Karpas-422 (cell line): ENCODE data around the gene CDX1. TPM values are rescaled to one million over a fixed set of nuclear protein-coding genes. Genes with fewer than 3 reads are reported as not detected.

ENCODE experiments used
- DNase-seq: peaks from one replicate; pipeline ENCODE4 v3.0.0-alpha.2; 2015
- H2AFZ ChIP-seq: fragments of 200-600 bp; sonication (generic); 2 replicates; pipeline ENCODE4 v1.6.1; 2014; ENCODE audit warnings: antibody characterized with exemption, low read length, mixed read lengths
- H3K27ac ChIP-seq: fragments of 200-600 bp; sonication (generic); 2 replicates; pipeline ENCODE4 v1.5.1; 2014; ENCODE audit warnings: mild to moderate bottlenecking, low read length, moderate library complexity
- H3K27me3 ChIP-seq: fragments of 200-600 bp; sonication (generic); 2 replicates; pipeline ENCODE4 v1.6.1; 2014; ENCODE audit warnings: low read length, mixed read lengths
- H3K36me3 ChIP-seq: fragments of 200-600 bp; sonication (generic); 2 replicates; pipeline ENCODE4 v1.6.1; 2014; ENCODE audit warnings: low read length, mixed read lengths; ENCODE audit not compliant: insufficient read depth
- H3K4me1 ChIP-seq: fragments of 200-600 bp; sonication (generic); 2 replicates; pipeline ENCODE4 v1.6.1; 2014; ENCODE audit warnings: mild to moderate bottlenecking, low read length, mixed read lengths
- H3K4me2 ChIP-seq: fragments of 200-600 bp; sonication (generic); 2 replicates; pipeline ENCODE4 v1.6.1; 2014; ENCODE audit warnings: low read length, low read depth, mild to moderate bottlenecking; ENCODE audit not compliant: poor library complexity, severe bottlenecking
- H3K4me3 ChIP-seq: fragments of 200-600 bp; sonication (generic); 2 replicates; pipeline ENCODE4 v1.5.1; 2014; ENCODE audit warnings: mild to moderate bottlenecking, antibody characterized with exemption, low read length, mixed read lengths
- H3K79me2 ChIP-seq: fragments of 200-600 bp; sonication (generic); 2 replicates; pipeline ENCODE4 v1.6.1; 2014; ENCODE audit warnings: mild to moderate bottlenecking, low read length, mixed read lengths
- H3K9ac ChIP-seq: fragments of 200-600 bp; sonication (generic); 2 replicates; pipeline ENCODE4 v1.6.0; 2014; ENCODE audit warnings: low read length
- H3K9me2 ChIP-seq: fragments of 200-600 bp; sonication (generic), shearing (Covaris generic); replicated peaks from 2 replicates; pipeline ENCODE4 v1.6.0; 2014; ENCODE audit warnings: mild to moderate bottlenecking, low read length, moderate library complexity; ENCODE audit not compliant: insufficient read depth
- H3K9me3 ChIP-seq: fragments of 300-700, 200-600 bp; sonication (generic); 2 replicates; pipeline ENCODE4 v1.6.1; 2014; ENCODE audit warnings: low read length, mixed read lengths
- H4K20me1 ChIP-seq: fragments of 200-600 bp; sonication (generic); 2 replicates; pipeline ENCODE4 v1.6.1; 2014; ENCODE audit warnings: mild to moderate bottlenecking, antibody characterized with exemption, low read length, low read depth; ENCODE audit not compliant: insufficient read depth
- total RNA-seq: library from RNA; depleted of rRNA; stranded (reverse); fragments of >200 nt; shearing (Covaris generic); gene quantifications from 2 replicates; pipeline ENCODE4 v1.2.3, GENCODE V29; 2014; ENCODE audit warnings: low replicate concordance

The CDX1 gene
- total RNA-seq, 1 experiment from 2014 or later, result not detected

DNA sequence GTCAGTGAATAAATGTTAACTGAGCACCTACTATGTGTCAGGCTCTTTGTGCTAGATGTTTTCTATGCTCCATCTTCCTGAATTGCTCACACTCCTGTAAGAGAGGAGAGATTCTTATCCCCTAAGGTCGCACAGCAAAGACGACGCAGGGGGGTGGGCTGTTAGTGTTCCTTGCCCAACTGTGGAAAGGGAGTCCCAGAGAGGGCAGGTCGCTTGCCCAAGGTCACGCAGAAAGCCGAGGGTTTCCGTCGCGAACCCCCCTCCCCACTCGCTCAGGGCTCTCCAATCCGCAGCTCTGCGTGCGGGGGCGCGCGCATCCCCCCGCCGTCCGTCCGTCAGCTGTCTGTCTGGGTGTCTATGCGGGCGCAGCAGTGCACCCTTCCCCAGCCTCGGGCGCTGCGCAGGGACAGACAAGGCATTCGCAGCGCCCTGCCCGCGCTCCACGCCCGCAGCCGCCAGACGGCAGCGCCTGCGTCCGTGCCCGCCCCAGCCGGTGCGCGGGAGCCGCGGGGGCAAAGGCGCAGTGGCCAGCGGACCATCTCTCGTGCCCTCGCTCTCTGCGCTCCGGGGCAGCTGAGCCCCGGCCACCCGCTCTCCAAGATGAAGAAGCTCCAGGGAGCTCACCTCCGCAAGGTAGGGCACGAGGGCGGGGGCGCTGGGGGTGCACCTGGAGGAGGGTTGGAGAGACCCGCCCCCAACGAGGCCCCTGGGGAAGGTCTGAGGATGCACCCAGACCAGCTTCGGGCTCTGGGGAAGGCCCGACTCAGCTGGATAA lies 23.3 kb downstream of the CDX1 start, which contains the start of gene SLC6A7:
SLC6A7 (plus strand) TSS at position 335 of the 775 bp plus-strand sequence; CDS start at position 601, 266 bp downstream.
- DNase-seq, result no peak
- H3K9me2 ChIP-seq, result no peaks in the 10 kb centered on the region
- no peak within 1 kb of the TSS for H3K4me3 ChIP-seq
- H3K27ac ChIP-seq, result no peak within 1 kb of the TSS
- no peaks in the 10 kb centered on the region for H4K20me1 ChIP-seq
- no peaks in the 10 kb centered on the region for H3K4me1 ChIP-seq
- no peaks in the 10 kb centered on the region for H3K9me3 ChIP-seq
- no peak within 1 kb of the TSS for H3K9ac ChIP-seq
- H3K4me2 ChIP-seq, result no peak within 1 kb of the TSS
- H3K79me2 ChIP-seq, result no peaks in the 10 kb centered on the region
- no peaks in the 10 kb centered on the region for H3K27me3 ChIP-seq
- H2AFZ ChIP-seq, result no peak within 1 kb of the TSS
- H3K36me3 ChIP-seq, result no peaks in the 10 kb centered on the region

DNA sequence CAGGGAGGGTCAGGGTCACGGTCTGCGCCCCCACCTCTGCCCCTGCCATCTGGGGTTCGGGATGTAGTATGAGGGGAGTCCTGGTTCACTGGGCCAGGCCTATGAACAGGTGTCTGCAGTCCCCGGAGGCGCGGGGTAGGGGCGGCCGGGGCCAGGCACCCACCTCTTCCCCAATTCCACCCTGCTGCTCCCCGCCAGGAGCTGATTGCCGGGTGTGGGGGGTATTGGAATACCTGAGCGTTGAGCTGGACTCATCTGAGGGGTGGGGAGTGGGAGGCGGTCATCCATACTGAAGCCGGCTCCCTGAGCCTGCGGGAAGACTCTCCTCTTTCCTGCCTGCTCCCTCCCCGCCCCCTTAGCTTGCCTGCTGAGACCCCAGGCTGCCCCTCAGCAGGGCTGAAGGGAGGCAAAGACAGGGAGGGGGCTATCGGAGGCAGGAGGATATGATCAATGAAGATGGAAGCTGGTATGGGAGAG lies 24.0 kb downstream of the CDX1 start:
- Histone ChIP-seq H3K79me2 (no peaks in the 10 kb centered on the region), H3K27ac (no peak overlapping the region), H3K4me3 (no peak overlapping the region), H4K20me1 (no peaks in the 10 kb centered on the region), H3K36me3 (no peaks in the 10 kb centered on the region), H2AFZ (no peak overlapping the region), H3K4me2 (no peak overlapping the region), H3K9me3 (no peaks in the 10 kb centered on the region), H3K9ac (no peak overlapping the region), H3K9me2 (no peaks in the 10 kb centered on the region), H3K4me1 (no peaks in the 10 kb centered on the region), H3K27me3 (no peaks in the 10 kb centered on the region)
- no peak for DNase-seq

DNA sequence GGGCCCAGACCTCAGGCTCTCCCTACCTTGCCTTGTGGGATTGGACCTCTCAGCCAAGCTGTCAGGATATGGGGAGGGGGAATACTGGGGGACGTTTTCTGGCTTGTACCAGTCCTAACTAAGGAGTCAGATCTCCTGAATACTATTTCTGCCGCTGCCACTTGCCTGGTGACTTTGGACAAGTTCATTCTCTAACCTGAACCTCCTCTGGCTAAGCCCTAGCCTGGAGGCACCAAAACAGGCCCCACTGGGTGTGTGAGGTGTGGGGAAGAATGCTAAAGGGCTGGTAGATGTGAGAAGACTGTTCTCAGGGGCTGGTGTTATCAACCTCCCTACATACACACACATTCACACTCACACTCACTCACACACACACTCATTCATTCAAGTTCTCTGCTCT lies 24.4 kb downstream of the CDX1 start:
- Histone ChIP-seq H3K4me1 (no peaks in the 10 kb centered on the region), H3K9me2 (no peaks in the 10 kb centered on the region), H3K4me3 (no peak overlapping the region), H3K27me3 (no peaks in the 10 kb centered on the region), H4K20me1 (no peaks in the 10 kb centered on the region), H2AFZ (no peak overlapping the region), H3K27ac (no peak overlapping the region), H3K4me2 (no peak overlapping the region), H3K79me2 (no peaks in the 10 kb centered on the region), H3K9ac (no peak overlapping the region), H3K9me3 (no peaks in the 10 kb centered on the region), H3K36me3 (no peaks in the 10 kb centered on the region)
- no peak for DNase-seq

DNA sequence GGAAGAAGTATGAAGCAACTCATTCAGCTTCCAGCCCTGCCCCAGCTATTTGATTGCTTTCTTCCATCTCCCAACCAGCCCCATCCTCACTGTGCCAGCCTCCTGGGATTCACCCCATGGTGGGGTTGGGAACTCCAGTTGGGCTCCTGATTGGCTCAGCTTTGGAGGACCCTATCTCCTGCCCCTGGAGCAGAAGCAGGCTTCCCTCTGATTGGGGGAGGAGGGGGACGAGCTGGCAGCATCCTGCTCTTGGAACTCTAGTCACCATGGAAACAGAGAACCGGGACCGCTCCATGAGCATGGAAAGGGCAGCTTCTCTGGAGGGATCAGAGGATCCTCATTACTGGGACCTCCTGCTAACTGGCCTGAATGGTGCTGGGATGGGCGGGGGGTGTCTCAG lies 25.9 kb downstream of the CDX1 start:
- no peaks in the 10 kb centered on the region for H4K20me1 ChIP-seq
- H3K27me3 ChIP-seq, result no peaks in the 10 kb centered on the region
- DNase-seq, result no peak
- no peak overlapping the region for H3K27ac ChIP-seq
- H3K9ac ChIP-seq, result no peak overlapping the region
- no peaks in the 10 kb centered on the region for H3K36me3 ChIP-seq
- no peak overlapping the region for H2AFZ ChIP-seq
- no peaks in the 10 kb centered on the region for H3K9me2 ChIP-seq
- H3K4me3 ChIP-seq, result no peak overlapping the region
- H3K4me1 ChIP-seq, result no peaks in the 10 kb centered on the region
- H3K4me2 ChIP-seq, result no peak overlapping the region
- H3K9me3 ChIP-seq, result no peaks in the 10 kb centered on the region
- no peaks in the 10 kb centered on the region for H3K79me2 ChIP-seq

DNA sequence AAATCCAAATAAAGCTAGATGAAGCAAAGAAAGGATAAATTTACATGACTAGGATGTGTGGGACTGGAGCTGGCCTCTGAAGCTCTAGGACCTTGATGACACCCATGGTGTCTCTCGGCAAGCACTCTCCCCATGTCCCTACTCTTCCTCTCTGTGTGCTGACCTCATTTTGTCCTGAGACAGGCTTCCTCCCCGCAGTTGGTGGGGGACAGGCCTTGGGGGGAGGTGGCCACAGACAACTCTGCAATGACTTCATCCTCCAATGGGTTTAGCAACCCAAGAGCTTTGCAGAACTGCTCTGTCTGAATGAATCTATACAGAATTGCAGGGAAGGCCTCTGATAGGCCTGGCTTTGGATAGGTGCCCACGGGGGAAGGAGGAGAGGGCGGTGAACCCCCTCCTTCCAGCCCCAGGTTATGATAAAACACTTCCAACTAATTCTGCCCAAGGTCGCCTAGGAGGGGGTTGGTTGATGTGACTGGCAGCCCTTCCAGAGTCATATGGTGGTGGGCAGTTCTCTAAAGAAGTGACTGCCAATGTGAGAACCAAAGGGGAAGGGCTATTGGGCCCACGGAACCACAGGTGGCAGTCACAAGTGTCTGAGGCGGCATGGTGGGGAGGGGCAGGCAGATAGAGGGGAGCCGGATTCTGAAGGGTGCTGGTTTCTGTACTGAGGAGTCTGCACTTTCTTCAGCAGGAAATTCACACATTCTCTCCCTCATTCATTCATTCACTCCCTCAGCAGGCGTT lies 29.3 kb downstream of the CDX1 start:
- Histone ChIP-seq H3K9ac (no peak overlapping the region), H3K27ac (no peak overlapping the region), H3K79me2 (no peaks in the 10 kb centered on the region), H3K36me3 (no peaks in the 10 kb centered on the region), H3K9me2 (no peaks in the 10 kb centered on the region), H3K4me3 (no peak overlapping the region), H3K9me3 (no peaks in the 10 kb centered on the region), H3K4me1 (no peaks in the 10 kb centered on the region), H3K27me3 (no peaks in the 10 kb centered on the region), H3K4me2 (no peak overlapping the region), H2AFZ (no peak overlapping the region), H4K20me1 (no peaks in the 10 kb centered on the region)
- no peak for DNase-seq

DNA sequence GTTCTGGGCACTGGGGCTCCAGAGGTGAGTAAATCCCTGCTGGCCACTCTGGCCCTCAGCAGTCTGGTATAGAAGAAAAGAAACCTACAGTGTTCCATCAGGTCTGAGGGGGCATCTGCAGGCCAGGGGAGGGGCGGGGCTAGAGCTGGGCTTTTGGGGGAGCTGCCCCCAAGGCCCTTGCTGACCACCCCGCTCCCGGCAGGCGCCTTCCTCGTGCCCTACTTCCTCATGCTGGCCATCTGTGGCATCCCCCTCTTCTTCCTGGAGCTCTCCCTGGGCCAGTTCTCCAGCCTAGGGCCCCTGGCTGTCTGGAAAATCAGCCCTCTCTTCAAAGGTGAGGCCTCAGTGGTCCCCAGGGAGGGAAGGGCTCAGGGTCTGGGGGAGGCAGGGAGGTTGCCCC lies 29.9 kb downstream of the CDX1 start:
- H2AFZ ChIP-seq, result no peak overlapping the region
- H3K4me2 ChIP-seq, result no peak overlapping the region
- no peaks in the 10 kb centered on the region for H3K4me1 ChIP-seq
- no peak for DNase-seq
- no peak overlapping the region for H3K9ac ChIP-seq
- no peaks in the 10 kb centered on the region for H3K36me3 ChIP-seq
- no peaks in the 10 kb centered on the region for H4K20me1 ChIP-seq
- H3K9me2 ChIP-seq, result no peaks in the 10 kb centered on the region
- no peak overlapping the region for H3K27ac ChIP-seq
- H3K27me3 ChIP-seq, result no peaks in the 10 kb centered on the region
- no peaks in the 10 kb centered on the region for H3K9me3 ChIP-seq
- no peaks in the 10 kb centered on the region for H3K79me2 ChIP-seq
- H3K4me3 ChIP-seq, result no peak overlapping the region

DNA sequence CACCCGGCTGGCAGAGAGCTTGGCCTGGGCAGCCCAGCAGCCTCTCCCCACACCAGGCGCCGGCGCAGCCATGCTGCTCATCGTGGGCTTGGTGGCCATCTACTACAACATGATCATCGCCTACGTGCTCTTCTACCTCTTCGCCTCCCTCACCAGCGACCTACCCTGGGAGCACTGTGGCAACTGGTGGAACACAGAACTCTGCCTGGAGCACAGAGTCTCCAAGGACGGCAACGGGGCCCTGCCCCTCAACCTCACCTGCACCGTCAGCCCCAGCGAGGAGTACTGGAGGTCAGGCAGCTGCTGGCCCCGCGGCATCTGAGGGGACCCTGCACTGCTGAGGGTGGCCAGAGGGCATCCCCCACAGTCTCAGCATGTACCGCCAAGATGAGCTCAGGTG lies 30.4 kb downstream of the CDX1 start:
- Histone ChIP-seq H3K9ac (no peak overlapping the region), H3K9me2 (no peaks in the 10 kb centered on the region), H2AFZ (no peak overlapping the region), H3K9me3 (no peaks in the 10 kb centered on the region), H3K4me2 (no peak overlapping the region), H3K36me3 (no peaks in the 10 kb centered on the region), H3K27ac (no peak overlapping the region), H3K27me3 (no peaks in the 10 kb centered on the region), H3K4me3 (no peak overlapping the region), H4K20me1 (no peaks in the 10 kb centered on the region), H3K4me1 (no peaks in the 10 kb centered on the region), H3K79me2 (no peaks in the 10 kb centered on the region)
- no peak for DNase-seq

DNA sequence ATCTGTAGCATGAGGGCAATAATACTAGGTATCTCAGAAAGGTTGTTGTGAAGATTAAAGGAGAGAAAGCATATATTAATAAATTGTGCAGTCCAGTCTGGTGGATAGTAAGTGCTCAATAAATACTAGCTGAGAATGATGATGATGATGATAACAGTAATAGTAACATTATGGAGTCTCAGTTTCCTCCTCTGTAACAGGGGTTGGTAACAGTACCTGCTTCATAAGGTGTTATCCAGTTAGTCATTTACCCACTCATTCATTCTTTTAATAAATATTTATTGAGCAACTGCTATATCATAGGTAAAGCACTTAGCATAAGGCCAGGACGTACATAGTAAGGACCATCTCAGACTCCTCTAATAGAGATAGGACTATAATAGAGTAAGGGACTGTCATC lies 30.9 kb downstream of the CDX1 start:
- H3K27me3 ChIP-seq, result no peaks in the 10 kb centered on the region
- H3K4me3 ChIP-seq, result no peak overlapping the region
- H3K27ac ChIP-seq, result no peak overlapping the region
- no peaks in the 10 kb centered on the region for H4K20me1 ChIP-seq
- H3K4me2 ChIP-seq, result no peak overlapping the region
- H3K79me2 ChIP-seq, result no peaks in the 10 kb centered on the region
- H3K36me3 ChIP-seq, result no peaks in the 10 kb centered on the region
- no peak overlapping the region for H3K9ac ChIP-seq
- no peaks in the 10 kb centered on the region for H3K4me1 ChIP-seq
- H2AFZ ChIP-seq, result no peak overlapping the region
- no peak for DNase-seq
- no peaks in the 10 kb centered on the region for H3K9me2 ChIP-seq
- no peaks in the 10 kb centered on the region for H3K9me3 ChIP-seq
